ENCODE results near the gene TMEM134. TPM values are rescaled to one million over a fixed set of nuclear protein-coding genes. Genes with fewer than 3 reads are reported as not detected.

TMEM134 gene
- total RNA-seq, 2 experiments from 2014 or later = 49.9 to 52.4 TPM

GRCh38 chr11:67463186-67463585 lies 5.9 kb downstream of the TMEM134 start:
- ATAC-seq (ENCODE audit: poor library complexity) = no peak
- DNase-seq = peak in 1 of 14 experiments; percentile 21
- no peak for TF ChIP-seq CTCF (IDR thresholded peaks at IDR 0.05)
- Mint-ChIP-seq H3K27ac (peak overlapping the region; percentile 39), H3K4me3 (peak overlapping the region; percentile 30), H3K27me3 (no peaks in the 10 kb centered on the region), H3K9me3 (no peaks in the 10 kb centered on the region), H3K4me1 (ENCODE audit: low read depth) (peaks cover 41% of the 10 kb centered on the region), H3K36me3 (ENCODE audit: low read depth) (no peaks in the 10 kb centered on the region)
- intact Hi-C loops (cut with DNase I, micrococcal nuclease) = no loop called here
- no peaks in the 10 kb centered on the region for H3K27me3 ChIP-seq (ENCODE audit: control insufficient read depth in 1 of 2, insufficient read depth in 2 of 2, low read length in 2 of 2)
- ChIA-PET CTCF (no interaction called here), POLR2A (interaction anchor here (0.6 to 8.5 kb wide), 4 partner anchors 18 to 166 kb away, joined by 3 to 102 read pairs (median 6); partner anchors contain the start of genes AIP, NUDT8 and PTPRCAP)
- peaks cover 6% of the 10 kb centered on the region for H3K36me3 ChIP-seq (ENCODE audit: insufficient read depth, low read length)
- no peaks in the 10 kb centered on the region for H3K9me3 ChIP-seq (ENCODE audit: control insufficient read depth in 1 of 2, insufficient read depth in 1 of 2, low read length in 2 of 2)
- no peak overlapping the region for H3K4me3 ChIP-seq (ENCODE audit: low read length)
- no peak overlapping the region for H3K27ac ChIP-seq (ENCODE audit: low read depth in 1 of 2, low read length in 2 of 2)
- peaks cover 45% of the 10 kb centered on the region for H3K4me1 ChIP-seq (ENCODE audit: insufficient read depth, low read length)

GRCh38 chr11:67458266-67458665 lies 10.8 kb downstream of the TMEM134 start:
- Mint-ChIP-seq H3K27me3 (no peaks in the 10 kb centered on the region), H3K27ac (no peak overlapping the region), H3K4me1 (ENCODE audit: low read depth) (peaks cover 7% of the 10 kb centered on the region), H3K9me3 (no peaks in the 10 kb centered on the region), H3K4me3 (no peak overlapping the region), H3K36me3 (ENCODE audit: low read depth) (no peaks in the 10 kb centered on the region)
- Histone ChIP-seq H3K27ac (ENCODE audit: low read depth in 1 of 2, low read length in 2 of 2) (no peak overlapping the region), H3K4me1 (ENCODE audit: insufficient read depth, low read length) (peaks cover 5% of the 10 kb centered on the region), H3K36me3 (ENCODE audit: insufficient read depth, low read length) (no peaks in the 10 kb centered on the region), H3K27me3 (ENCODE audit: control insufficient read depth in 1 of 2, insufficient read depth in 2 of 2, low read length in 2 of 2) (no peaks in the 10 kb centered on the region), H3K9me3 (ENCODE audit: control insufficient read depth in 1 of 2, insufficient read depth in 1 of 2, low read length in 2 of 2) (no peaks in the 10 kb centered on the region), H3K4me3 (ENCODE audit: low read length) (no peak overlapping the region)
- DNase-seq (no peak), ATAC-seq (ENCODE audit: poor library complexity) (no peak)
- intact Hi-C loops (cut with DNase I, micrococcal nuclease) = no loop called here
- no peak for TF ChIP-seq CTCF (IDR thresholded peaks at IDR 0.05)
- ChIA-PET CTCF (interaction anchor here (1.0 kb wide), 1 partner anchor 11 kb away, joined by 3 read pairs; the partner anchor contains the start of gene TMEM134), POLR2A (interaction anchor here (0.7 to 16.8 kb wide), 5 partner anchors 9 to 190 kb away, joined by 3 to 110 read pairs (median 4); partner anchors contain the start of gene PTPRCAP)

GRCh38 chr11:67457453-67457852 lies 11.6 kb downstream of the TMEM134 start:
- ChIA-PET POLR2A (interaction anchor here (0.7 to 16.8 kb wide), 4 partner anchors 19 to 191 kb away, joined by 3 to 110 read pairs (median 4); partner anchors contain the start of gene PTPRCAP), CTCF (no interaction called here)
- ATAC-seq (ENCODE audit: poor library complexity) (no peak), DNase-seq (no peak)
- Mint-ChIP-seq H3K27me3 (no peaks in the 10 kb centered on the region), H3K27ac (no peak overlapping the region), H3K9me3 (no peaks in the 10 kb centered on the region), H3K36me3 (ENCODE audit: low read depth) (no peaks in the 10 kb centered on the region), H3K4me1 (ENCODE audit: low read depth) (peaks cover 7% of the 10 kb centered on the region), H3K4me3 (no peak overlapping the region)
- Histone ChIP-seq H3K4me1 (ENCODE audit: insufficient read depth, low read length) (peaks cover 5% of the 10 kb centered on the region), H3K27ac (ENCODE audit: low read depth in 1 of 2, low read length in 2 of 2) (no peak overlapping the region), H3K9me3 (ENCODE audit: control insufficient read depth in 1 of 2, insufficient read depth in 1 of 2, low read length in 2 of 2) (no peaks in the 10 kb centered on the region), H3K4me3 (ENCODE audit: low read length) (no peak overlapping the region), H3K27me3 (ENCODE audit: control insufficient read depth in 1 of 2, insufficient read depth in 2 of 2, low read length in 2 of 2) (no peaks in the 10 kb centered on the region), H3K36me3 (ENCODE audit: insufficient read depth, low read length) (no peaks in the 10 kb centered on the region)
- TF ChIP-seq CTCF (IDR thresholded peaks at IDR 0.05) = no peak
- intact Hi-C loops (cut with DNase I, micrococcal nuclease) = no loop called here

All from CD4-positive, alpha-beta T cell (primary cell).